MM.1S (cell line): ENCODE results near the gene IGFBP1.

Source experiments
- DNase-seq: peaks from one replicate; pipeline ENCODE4 v3.0.0-alpha.2; 2015
- H2AFZ ChIP-seq: fragments of 300-600 bp; sonication (generic); 2 replicates; pipeline ENCODE4 v1.6.0; 2016; ENCODE audit warnings: antibody characterized with exemption, low read length
- H3F3A ChIP-seq: fragments of 300-600 bp; sonication (generic); 2 replicates; pipeline ENCODE4 v1.6.1; 2016; ENCODE audit warnings: mild to moderate bottlenecking, antibody characterized with exemption, low read length, moderate library complexity, mixed read lengths; ENCODE audit not compliant: insufficient read depth
- H3K27ac ChIP-seq: fragments of 300-600 bp; sonication (generic); 2 replicates; pipeline ENCODE4 v1.5.1; 2016; ENCODE audit warnings: mild to moderate bottlenecking, low read length
- H3K27me3 ChIP-seq: fragments of 300-600 bp; sonication (generic); replicated peaks from 2 replicates; pipeline ENCODE4 v1.6.0; 2016; ENCODE audit warnings: low read length; ENCODE audit not compliant: insufficient read depth
- H3K36me3 ChIP-seq: fragments of 300-600 bp; sonication (generic); replicated peaks from 2 replicates; pipeline ENCODE4 v1.6.1; 2016; ENCODE audit warnings: mild to moderate bottlenecking, low read length, mixed read lengths; ENCODE audit not compliant: insufficient read depth
- H3K4me1 ChIP-seq: fragments of 300-600 bp; sonication (generic); 2 replicates; pipeline ENCODE4 v1.6.1; 2016; ENCODE audit warnings: low read length, mixed read lengths
- H3K4me2 ChIP-seq: fragments of 300-600 bp; sonication (generic); 2 replicates; pipeline ENCODE4 v1.6.0; 2016; ENCODE audit warnings: low read depth, low read length
- H3K4me3 ChIP-seq: fragments of 300-600 bp; sonication (generic); 2 replicates; pipeline ENCODE4 v1.5.1; 2016; ENCODE audit warnings: low read length, mixed read lengths
- H3K79me2 ChIP-seq: fragments of 300-600 bp; sonication (generic); 2 replicates; pipeline ENCODE4 v1.6.1; 2016; ENCODE audit warnings: mixed run types, low read length, mixed read lengths
- H3K9ac ChIP-seq: fragments of 300-600 bp; sonication (generic); 2 replicates; pipeline ENCODE4 v1.6.1; 2016; ENCODE audit warnings: low read length, mixed read lengths
- H3K9me2 ChIP-seq: fragments of 300-600 bp; sonication (generic); replicated peaks from 2 replicates; pipeline ENCODE4 v1.6.1; 2016; ENCODE audit warnings: mild to moderate bottlenecking, low read length, mixed read lengths; ENCODE audit not compliant: insufficient read depth
- H3K9me3 ChIP-seq: fragments of 300-600 bp; sonication (generic); replicated peaks from 2 replicates; pipeline ENCODE4 v1.6.1; 2016; ENCODE audit warnings: mild to moderate bottlenecking, low read length, mixed read lengths; ENCODE audit not compliant: insufficient read depth
- H4K20me1 ChIP-seq: fragments of 300-600 bp; sonication (generic); 2 replicates; pipeline ENCODE4 v1.6.1; 2016; ENCODE audit warnings: mild to moderate bottlenecking, low read length, moderate library complexity, mixed read lengths; ENCODE audit not compliant: insufficient read depth
- CTCF ChIP-seq: fragments of 300-600 bp; sonication (generic); IDR thresholded peaks from 2 replicates; pipeline ENCODE4 v1.5.1; 2016; ENCODE audit warnings: antibody characterized with exemption, low read length, mixed read lengths
- EZH2 ChIP-seq: fragments of 300-600 bp; sonication (generic); optimal IDR thresholded peaks from 2 replicates; pipeline ENCODE3; 2017; ENCODE audit warnings: low read depth, mild to moderate bottlenecking, antibody characterized with exemption, low read length, mixed read lengths
- EZH2phosphoT487 ChIP-seq: fragments of 300-600 bp; sonication (generic); IDR thresholded peaks from 2 replicates; pipeline ENCODE4 v1.6.1; 2018; ENCODE audit warnings: antibody characterized with exemption, low read length

Gene IGFBP1

GRCh38 chr7:45930967-45931366 is 42.7 kb downstream of the IGFBP1 start:
- TF ChIP-seq CTCF (no peak), EZH2phosphoT487 (no peak), EZH2 (no peak)
- no peak overlapping the region for H3K9ac ChIP-seq
- no peaks in the 10 kb centered on the region for H3K9me2 ChIP-seq
- no peak overlapping the region for H3K4me2 ChIP-seq
- DNase-seq = no peak
- no peaks in the 10 kb centered on the region for H3K36me3 ChIP-seq
- no peaks in the 10 kb centered on the region for H3K9me3 ChIP-seq
- no peaks in the 10 kb centered on the region for H3K79me2 ChIP-seq
- no peaks in the 10 kb centered on the region for H4K20me1 ChIP-seq
- H3K27ac ChIP-seq = no peak overlapping the region
- H3K4me1 ChIP-seq = peaks cover 4% of the 10 kb centered on the region; the same call in 1 of the 2 replicates
- no peak overlapping the region for H2AFZ ChIP-seq
- H3K4me3 ChIP-seq = no peak overlapping the region
- H3F3A ChIP-seq = no peaks in the 10 kb centered on the region
- no peaks in the 10 kb centered on the region for H3K27me3 ChIP-seq

- Histone ChIP-seq H2AFZ (no peak overlapping the region), H4K20me1 (no peaks in the 10 kb centered on the region), H3K4me2 (no peak overlapping the region), H3K36me3 (no peaks in the 10 kb centered on the region), H3K4me3 (no peak overlapping the region), H3K27me3 (no peaks in the 10 kb centered on the region), H3K79me2 (no peaks in the 10 kb centered on the region), H3K9me3 (no peaks in the 10 kb centered on the region), H3K9ac (no peak overlapping the region), H3F3A (no peaks in the 10 kb centered on the region), H3K4me1 (peaks cover 8% of the 10 kb centered on the region; the same call in 1 of the 2 replicates), H3K27ac (no peak overlapping the region), H3K9me2 (no peaks in the 10 kb centered on the region)
- DNase-seq = no peak
- no peak for TF ChIP-seq EZH2phosphoT487
- TF ChIP-seq CTCF = no peak
- no peak for TF ChIP-seq EZH2
Measured at GRCh38 chr7:45937301-45937700, 49.0 kb downstream of the IGFBP1 start.

GRCh38 chr7:45937862-45938261 is 49.6 kb downstream of the IGFBP1 start:
- H3K4me3 ChIP-seq = no peak overlapping the region
- no peak overlapping the region for H3K4me2 ChIP-seq
- peaks cover 8% of the 10 kb centered on the region; the same call in 1 of the 2 replicates for H3K4me1 ChIP-seq
- no peaks in the 10 kb centered on the region for H3K79me2 ChIP-seq
- H3K27ac ChIP-seq = no peak overlapping the region
- no peak for TF ChIP-seq CTCF
- TF ChIP-seq EZH2phosphoT487 = no peak
- TF ChIP-seq EZH2 = no peak
- H3K36me3 ChIP-seq = no peaks in the 10 kb centered on the region
- no peak overlapping the region for H2AFZ ChIP-seq
- H3K9me2 ChIP-seq = no peaks in the 10 kb centered on the region
- H3K27me3 ChIP-seq = no peaks in the 10 kb centered on the region
- no peak for DNase-seq
- no peaks in the 10 kb centered on the region for H4K20me1 ChIP-seq
- H3K9me3 ChIP-seq = no peaks in the 10 kb centered on the region
- H3K9ac ChIP-seq = no peak overlapping the region
- H3F3A ChIP-seq = no peaks in the 10 kb centered on the region
